OCI-LY3 (cell line): ENCODE measurements around the gene CHAF1A.

ENCODE experiments used
- H2AFZ ChIP-seq: fragments of 200-600, 300-600 bp; shearing (Covaris generic); 2 replicates; pipeline ENCODE4 v1.6.0; 2014; ENCODE audit warnings: antibody characterized with exemption, low read depth, low read length
- H3K27ac ChIP-seq: fragments of 200-600, 300-600 bp; sonication (generic); 2 replicates; pipeline ENCODE4 v1.5.1; 2014; ENCODE audit warnings: mild to moderate bottlenecking, low read length, moderate library complexity, mixed read lengths
- H3K27me3 ChIP-seq: fragments of 200-600, 300-600 bp; sonication (generic); 2 replicates; pipeline ENCODE4 v1.6.1; 2014; ENCODE audit warnings: low read depth, low read length, mixed read lengths
- H3K36me3 ChIP-seq: fragments of 200-600, 300-600 bp; sonication (generic); replicated peaks from 2 replicates; pipeline ENCODE3; 2014; ENCODE audit warnings: low read depth, low read length, mixed read lengths
- H3K4me1 ChIP-seq: fragments of 300-600, 200-600 bp; sonication (generic); 2 replicates; pipeline ENCODE4 v1.6.1; 2014; ENCODE audit warnings: low read length, mixed read lengths
- H3K4me2 ChIP-seq: fragments of 200-600, 300-600 bp; sonication (generic); 2 replicates; pipeline ENCODE4 v1.6.1; 2014; ENCODE audit warnings: low read length, mixed read lengths
- H3K4me3 ChIP-seq: fragments of 300-600, 200-600 bp; sonication (generic); 2 replicates; pipeline ENCODE4 v1.5.1; 2014; ENCODE audit warnings: antibody characterized with exemption, mild to moderate bottlenecking, low read length, moderate library complexity
- H3K79me2 ChIP-seq: fragments of 300-600, 200-600 bp; shearing (Covaris generic); 2 replicates; pipeline ENCODE4 v1.6.1; 2014; ENCODE audit warnings: mild to moderate bottlenecking, low read length, mixed read lengths
- H3K9ac ChIP-seq: fragments of 300-600, 200-600 bp; shearing (Covaris generic); 2 replicates; pipeline ENCODE4 v1.6.0; 2014; ENCODE audit warnings: mild to moderate bottlenecking, low read length, moderate library complexity
- H3K9me3 ChIP-seq: fragments of 200-600, 300-600 bp; shearing (Covaris generic); 2 replicates; pipeline ENCODE4 v1.6.1; 2014; ENCODE audit warnings: low read length, mixed read lengths; ENCODE audit not compliant: insufficient read depth
- H4K20me1 ChIP-seq: fragments of 200-600, 300-600 bp; sonication (generic); 2 replicates; pipeline ENCODE4 v1.6.1; 2016; ENCODE audit warnings: low read length, mixed read lengths; ENCODE audit not compliant: insufficient read depth
- EZH2phosphoT487 ChIP-seq: fragments of 200-600 bp; shearing (Covaris generic); IDR thresholded peaks from 2 replicates; pipeline ENCODE4 v1.6.1; 2018; ENCODE audit warnings: antibody characterized with exemption, mixed run types, low read depth
- TF ChIP-seq, protein P1 (sequence below): fragments of 200-600, 300-600 bp; sonication (generic); IDR thresholded peaks from 2 replicates; pipeline ENCODE4 v1.5.1; 2014; ENCODE audit warnings: antibody characterized with exemption, low read length, low read depth

The CHAF1A gene

GRCh38 chr19:4473011-4473762, 70.7 kb downstream of the CHAF1A start:
- peaks cover 19% of the 10 kb centered on the region for H3K4me1 ChIP-seq
- H3K9ac ChIP-seq: peak overlapping the region; percentile 93
- no peaks in the 10 kb centered on the region for H3K27me3 ChIP-seq
- H3K4me2 ChIP-seq: peak overlapping the region; percentile 97
- peak overlapping the region; percentile 93 for H3K4me3 ChIP-seq
- H3K9me3 ChIP-seq: no peaks in the 10 kb centered on the region
- no peaks in the 10 kb centered on the region for H4K20me1 ChIP-seq
- H3K79me2 ChIP-seq: peaks cover 33% of the 10 kb centered on the region
- TF ChIP-seq EZH2phosphoT487: no peak
- TF ChIP-seq, protein P1, sequence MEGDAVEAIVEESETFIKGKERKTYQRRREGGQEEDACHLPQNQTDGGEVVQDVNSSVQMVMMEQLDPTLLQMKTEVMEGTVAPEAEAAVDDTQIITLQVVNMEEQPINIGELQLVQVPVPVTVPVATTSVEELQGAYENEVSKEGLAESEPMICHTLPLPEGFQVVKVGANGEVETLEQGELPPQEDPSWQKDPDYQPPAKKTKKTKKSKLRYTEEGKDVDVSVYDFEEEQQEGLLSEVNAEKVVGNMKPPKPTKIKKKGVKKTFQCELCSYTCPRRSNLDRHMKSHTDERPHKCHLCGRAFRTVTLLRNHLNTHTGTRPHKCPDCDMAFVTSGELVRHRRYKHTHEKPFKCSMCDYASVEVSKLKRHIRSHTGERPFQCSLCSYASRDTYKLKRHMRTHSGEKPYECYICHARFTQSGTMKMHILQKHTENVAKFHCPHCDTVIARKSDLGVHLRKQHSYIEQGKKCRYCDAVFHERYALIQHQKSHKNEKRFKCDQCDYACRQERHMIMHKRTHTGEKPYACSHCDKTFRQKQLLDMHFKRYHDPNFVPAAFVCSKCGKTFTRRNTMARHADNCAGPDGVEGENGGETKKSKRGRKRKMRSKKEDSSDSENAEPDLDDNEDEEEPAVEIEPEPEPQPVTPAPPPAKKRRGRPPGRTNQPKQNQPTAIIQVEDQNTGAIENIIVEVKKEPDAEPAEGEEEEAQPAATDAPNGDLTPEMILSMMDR: no peak
- H2AFZ ChIP-seq: no peak overlapping the region
- H3K36me3 ChIP-seq: peaks cover 14% of the 10 kb centered on the region
- peak overlapping the region; percentile 10; the same call in 1 of the 2 replicates for H3K27ac ChIP-seq

- no peaks in the 10 kb centered on the region for H3K27me3 ChIP-seq
- no peaks in the 10 kb centered on the region for H4K20me1 ChIP-seq
- TF ChIP-seq, protein P1: no peak
- no peak for TF ChIP-seq EZH2phosphoT487
- H3K4me2 ChIP-seq: peak overlapping the region; percentile 97
- H3K36me3 ChIP-seq: peaks cover 17% of the 10 kb centered on the region
- peaks cover 33% of the 10 kb centered on the region for H3K79me2 ChIP-seq
- no peaks in the 10 kb centered on the region for H3K9me3 ChIP-seq
- H3K27ac ChIP-seq: peak overlapping the region; percentile 17
- H2AFZ ChIP-seq: no peak overlapping the region
- peak overlapping the region; percentile 93 for H3K9ac ChIP-seq
- H3K4me1 ChIP-seq: peaks cover 19% of the 10 kb centered on the region
- peak overlapping the region; percentile 93 for H3K4me3 ChIP-seq
Measured at GRCh38 chr19:4473763-4474513, 71.5 kb downstream of the CHAF1A start.

- Histone ChIP-seq H3K9ac (peak overlapping the region; percentile 93), H3K27ac (peak overlapping the region; percentile 17), H2AFZ (no peak overlapping the region), H3K4me1 (peaks cover 19% of the 10 kb centered on the region), H3K4me3 (peak overlapping the region; percentile 93), H3K9me3 (no peaks in the 10 kb centered on the region), H3K4me2 (peak overlapping the region; percentile 97), H3K79me2 (peaks cover 33% of the 10 kb centered on the region), H3K27me3 (no peaks in the 10 kb centered on the region), H3K36me3 (peaks cover 17% of the 10 kb centered on the region), H4K20me1 (no peaks in the 10 kb centered on the region)
- TF ChIP-seq, protein P1: no peak
- TF ChIP-seq EZH2phosphoT487: no peak
Measured at GRCh38 chr19:4474514-4475022, 72.1 kb downstream of the CHAF1A start.
